ENCODE measurements around the gene NIBAN1.

DNA sequence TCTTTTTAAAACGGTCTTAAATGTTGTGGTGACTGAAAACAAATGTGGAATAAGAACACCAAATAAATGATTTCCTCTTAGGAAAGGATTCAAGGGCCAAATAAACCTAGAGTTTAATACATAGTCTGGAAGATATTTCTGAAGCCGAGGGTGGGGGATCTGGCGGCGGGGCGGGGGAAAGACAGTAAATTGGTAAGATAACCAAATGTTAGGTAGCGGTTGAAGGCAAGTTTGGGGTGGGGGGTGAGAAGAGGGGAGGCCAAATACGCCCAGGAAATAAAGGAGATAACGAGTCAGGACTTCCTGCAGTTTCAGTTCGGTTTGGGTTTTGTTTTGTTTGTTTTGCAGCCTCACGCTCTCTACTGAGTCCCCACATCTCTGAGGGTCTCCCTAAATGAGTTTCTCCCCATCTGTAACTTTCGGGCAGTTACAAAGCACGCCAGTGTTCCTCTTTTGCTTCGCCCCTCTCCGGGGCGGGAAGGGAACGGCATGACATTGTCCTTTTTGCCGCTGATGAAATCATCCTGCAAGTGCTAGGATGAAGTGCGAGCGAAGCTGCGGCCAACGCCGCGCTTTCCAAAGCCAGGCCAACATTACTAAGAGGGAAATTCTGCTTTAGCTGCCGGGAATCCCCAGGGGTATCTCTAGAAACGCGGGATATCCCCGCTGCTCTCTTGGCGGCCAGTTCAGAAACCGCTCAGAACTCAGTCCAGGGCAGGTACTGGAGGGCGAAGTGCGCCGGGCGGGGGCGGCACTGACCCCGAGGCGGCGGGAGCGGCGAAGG is 844 bp downstream of the NIBAN1 start:
- TF ChIP-seq, protein P1, sequence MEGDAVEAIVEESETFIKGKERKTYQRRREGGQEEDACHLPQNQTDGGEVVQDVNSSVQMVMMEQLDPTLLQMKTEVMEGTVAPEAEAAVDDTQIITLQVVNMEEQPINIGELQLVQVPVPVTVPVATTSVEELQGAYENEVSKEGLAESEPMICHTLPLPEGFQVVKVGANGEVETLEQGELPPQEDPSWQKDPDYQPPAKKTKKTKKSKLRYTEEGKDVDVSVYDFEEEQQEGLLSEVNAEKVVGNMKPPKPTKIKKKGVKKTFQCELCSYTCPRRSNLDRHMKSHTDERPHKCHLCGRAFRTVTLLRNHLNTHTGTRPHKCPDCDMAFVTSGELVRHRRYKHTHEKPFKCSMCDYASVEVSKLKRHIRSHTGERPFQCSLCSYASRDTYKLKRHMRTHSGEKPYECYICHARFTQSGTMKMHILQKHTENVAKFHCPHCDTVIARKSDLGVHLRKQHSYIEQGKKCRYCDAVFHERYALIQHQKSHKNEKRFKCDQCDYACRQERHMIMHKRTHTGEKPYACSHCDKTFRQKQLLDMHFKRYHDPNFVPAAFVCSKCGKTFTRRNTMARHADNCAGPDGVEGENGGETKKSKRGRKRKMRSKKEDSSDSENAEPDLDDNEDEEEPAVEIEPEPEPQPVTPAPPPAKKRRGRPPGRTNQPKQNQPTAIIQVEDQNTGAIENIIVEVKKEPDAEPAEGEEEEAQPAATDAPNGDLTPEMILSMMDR (IDR thresholded peaks at IDR 0.05; ENCODE audit: insufficient read depth, low read length, poor library complexity, severe bottlenecking): no peak
- TF ChIP-seq EZH2phosphoT487 (conservative IDR thresholded peaks at IDR 0.05; ENCODE audit: low read length): no peak

Data from SU-DHL-6 (cell line).